NCI-H1694 (cell line): ENCODE measurements around the gene KCTD8.

Experiments
- DNase-seq: peaks from one replicate; lab custom pipeline; 2025; lab: John Stamatoyannopoulos, UW

Gene KCTD8

GRCh38 chr4:44162538-44163270 is 285.9 kb downstream of the KCTD8 start:
- DNase-seq: no peak

- DNase-seq: no peak
Observed at GRCh38 chr4:44161756-44162155, 286.9 kb downstream of the KCTD8 start.

- DNase-seq: no peak
Observed at GRCh38 chr4:44160776-44161367, 287.7 kb downstream of the KCTD8 start.

DNA sequence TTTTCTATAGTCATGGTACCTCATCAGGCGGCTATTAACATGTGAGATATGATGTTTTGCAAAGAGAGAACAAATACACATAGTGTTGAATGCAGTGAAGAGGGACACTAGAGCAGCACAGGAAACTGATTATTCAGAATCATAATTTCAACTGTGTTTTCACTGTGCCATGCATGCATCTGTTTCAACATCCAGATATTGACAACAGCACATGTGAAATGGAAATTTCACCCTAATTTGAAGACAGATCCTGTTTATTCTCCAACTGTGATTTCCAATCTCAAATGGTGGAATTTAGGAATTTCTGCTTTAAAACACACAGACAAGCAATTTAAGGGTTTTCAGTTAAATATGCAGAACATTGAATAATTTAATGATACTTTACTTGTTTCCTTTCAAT is 288.6 kb downstream of the KCTD8 start:
- DNase-seq: no peak

- no peak for DNase-seq
Observed at GRCh38 chr4:44157611-44158277, 290.9 kb downstream of the KCTD8 start.

DNA sequence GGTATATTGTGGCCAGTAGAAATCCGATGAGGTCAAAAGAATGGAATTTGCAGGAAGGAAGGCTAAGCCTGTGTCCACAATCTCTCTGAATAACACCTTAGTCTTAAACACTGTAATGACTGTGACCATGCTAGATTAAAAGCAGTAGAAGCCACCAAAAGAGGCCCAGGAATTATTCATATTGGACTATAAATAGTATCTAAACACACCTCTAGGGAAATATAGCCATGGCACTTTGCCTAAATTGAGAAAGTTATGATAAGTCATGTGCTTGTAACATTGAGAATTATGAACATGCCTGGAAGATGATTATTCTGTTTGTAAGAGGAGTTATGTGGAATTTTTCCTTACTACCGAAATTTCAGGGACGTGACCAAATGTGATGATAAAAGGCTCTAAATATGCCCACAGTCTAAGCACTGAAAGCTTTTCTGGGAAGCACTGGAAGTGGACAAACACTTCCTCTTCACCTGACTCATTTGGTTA is 298.5 kb downstream of the KCTD8 start:
- no peak for DNase-seq

DNA sequence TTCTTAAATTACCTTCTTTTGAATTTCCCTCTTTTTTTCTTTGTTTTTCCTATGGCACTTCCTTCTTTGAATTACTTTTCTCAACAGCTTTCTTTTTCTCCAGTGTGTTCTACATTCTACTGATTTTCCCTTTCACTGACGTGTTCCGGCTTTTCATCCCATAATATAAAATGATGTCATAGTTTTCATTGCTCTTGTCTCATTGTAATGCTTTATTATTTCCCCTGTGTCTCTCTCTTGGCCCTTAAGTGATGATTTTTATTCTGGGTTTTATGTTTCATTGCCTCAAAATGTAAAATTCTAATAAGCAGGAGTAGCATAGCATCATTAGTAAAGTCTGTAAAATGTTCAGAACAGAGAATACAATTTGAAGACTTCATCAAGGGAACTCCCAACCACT is 299.3 kb downstream of the KCTD8 start:
- no peak for DNase-seq

- DNase-seq: no peak
Observed at GRCh38 chr4:44147571-44148075, 301.0 kb downstream of the KCTD8 start.

GRCh38 chr4:44146516-44146915 is 302.1 kb downstream of the KCTD8 start:
- DNase-seq: no peak

DNA sequence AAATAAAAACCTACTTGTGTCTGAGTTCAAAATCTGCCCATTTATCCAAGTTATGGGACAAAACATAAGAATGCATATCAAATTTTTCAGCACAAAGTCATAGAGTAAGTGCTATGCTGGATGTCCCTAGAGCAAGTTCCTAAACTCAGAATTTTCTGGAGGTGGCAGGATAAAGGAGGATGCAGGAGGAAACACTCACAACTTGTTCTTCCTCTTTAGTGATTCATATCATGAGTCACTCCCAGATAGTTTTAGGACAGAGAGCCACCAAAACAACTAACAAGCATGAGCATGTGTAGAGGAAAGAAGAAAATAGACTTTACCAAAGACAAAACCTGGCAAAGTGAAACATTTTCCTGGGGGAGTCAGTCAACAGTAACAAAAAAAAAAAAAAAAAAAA is 302.7 kb downstream of the KCTD8 start:
- DNase-seq: no peak

- DNase-seq: no peak
Observed at GRCh38 chr4:44132526-44132925, 316.1 kb downstream of the KCTD8 start.
